ENCODE data around the gene KITLG. TPM values are rescaled to one million over a fixed set of nuclear protein-coding genes. Genes with fewer than 3 reads are reported as not detected.
A peak's percentile ranks its signal among the peaks of the same experiment; 100 is the strongest.
"Not testable (repeated sequence)": the region's sequence is repeated elsewhere in the genome, so short reads cannot be mapped to it uniquely, and the experiment has no call there.

The KITLG gene
- total RNA-seq, 4 donors from 2014 or later = 3.9 to 7.1 (median 4.6) TPM

- in situ Hi-C loops (cut with MboI; ENCODE audit: low sequenced_read_pairs in 4 of 4) = no loop called here
- ATAC-seq (peak; percentile 33 to 64), DNase-seq (peak in 1 of 2 donors; percentile 13)
- Histone ChIP-seq H3K27ac (peak overlapping the region in 2 of 4 donors; percentile 1 to 40), H3K9me3 (no peaks in the 10 kb centered on the region), H3K4me3 (no peak overlapping the region), H3K27me3 (no peaks in the 10 kb centered on the region), H3K36me3 (no peaks in the 10 kb centered on the region), H3K4me1 (peaks cover 3 to 27% of the 10 kb centered on the region in 2 donors)
- intact Hi-C loops (cut with DNase I; ENCODE audit: low total_unique reads) = no loop called here
- TF ChIP-seq POLR2A (IDR thresholded peaks at IDR 0.05) = no peak
- TF ChIP-seq CTCF (IDR thresholded peaks at IDR 0.05 in 4 of 5, conservative IDR thresholded peaks at IDR 0.05 in 1 of 5) = no peak
Measured at GRCh38 chr12:88553941-88554658, 26.2 kb downstream of the KITLG start.

- in situ Hi-C loops (cut with MboI; ENCODE audit: low sequenced_read_pairs in 4 of 4) (no loop called here), intact Hi-C loops (cut with DNase I; ENCODE audit: low total_unique reads) (no loop called here)
- ATAC-seq (no peak), DNase-seq (no peak)
- H3K4me1 ChIP-seq = peaks cover 3 to 27% of the 10 kb centered on the region in 2 donors
- H3K36me3 ChIP-seq = no peaks in the 10 kb centered on the region
- H3K4me3 ChIP-seq = no peak overlapping the region
- TF ChIP-seq POLR2A (IDR thresholded peaks at IDR 0.05) = no peak
- no peak for TF ChIP-seq CTCF (IDR thresholded peaks at IDR 0.05 in 4 of 5, conservative IDR thresholded peaks at IDR 0.05 in 1 of 5)
- H3K27me3 ChIP-seq = no peaks in the 10 kb centered on the region
- H3K27ac ChIP-seq = peak overlapping the region in 2 of 4 donors; percentile 7 to 35
- H3K9me3 ChIP-seq = no peaks in the 10 kb centered on the region
Measured at GRCh38 chr12:88552610-88553079, 27.6 kb downstream of the KITLG start.

DNA sequence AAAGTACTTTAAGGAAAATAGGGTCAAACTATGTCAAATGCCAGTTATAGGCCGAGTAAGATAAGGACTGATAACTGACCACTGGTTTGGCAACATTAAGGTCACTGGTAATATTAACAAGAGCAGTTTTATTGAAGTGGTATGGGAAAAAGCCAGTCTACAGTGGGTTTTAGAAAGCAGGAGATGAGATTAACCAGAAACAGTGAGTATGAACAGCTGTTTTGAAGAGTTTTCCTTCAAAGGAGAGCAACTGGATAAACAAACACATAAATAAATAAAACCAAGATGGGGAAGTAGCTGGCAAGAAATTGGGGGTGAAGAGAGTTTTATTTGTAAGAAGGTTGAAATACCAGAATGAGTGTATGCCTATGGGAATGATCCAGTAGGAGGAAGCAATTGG, 30.3 kb downstream of the KITLG start:
- TF ChIP-seq CTCF (IDR thresholded peaks at IDR 0.05 in 4 of 5, conservative IDR thresholded peaks at IDR 0.05 in 1 of 5) = no peak
- no peak for TF ChIP-seq POLR2A (IDR thresholded peaks at IDR 0.05)
- intact Hi-C loops (cut with DNase I; ENCODE audit: low total_unique reads) = no loop called here

DNA sequence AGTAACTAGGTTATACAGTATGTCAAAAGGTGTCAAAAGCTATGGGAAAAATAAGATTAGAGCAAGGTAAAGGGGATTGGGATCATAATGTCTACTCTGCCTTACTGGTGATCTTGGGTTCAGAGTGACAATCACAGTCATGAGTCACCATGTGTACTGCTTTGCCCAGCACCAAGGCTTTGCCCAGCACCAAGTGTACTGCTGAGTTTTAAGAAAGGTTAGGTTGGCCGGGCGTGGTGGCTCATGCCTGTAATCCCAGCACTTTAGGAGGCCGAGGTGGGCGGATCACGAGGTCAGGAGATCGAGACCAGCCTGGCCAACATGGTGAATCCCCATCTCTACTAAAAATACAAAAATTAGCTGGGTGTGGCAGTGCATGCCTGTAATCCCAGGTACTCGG, 32.3 kb downstream of the KITLG start:
- intact Hi-C loops (cut with DNase I; ENCODE audit: low total_unique reads); H3K36me3 ChIP-seq; H3K27ac ChIP-seq; in situ Hi-C loops (cut with MboI; ENCODE audit: low sequenced_read_pairs in 4 of 4); ATAC-seq; H3K4me3 ChIP-seq; DNase-seq; H3K9me3 ChIP-seq; H3K27me3 ChIP-seq: not testable (repeated sequence)
- H3K4me1 ChIP-seq = peaks cover 3 to 12% of the 10 kb centered on the region in 2 donors

More for the DNA sequence above, 30.3 kb downstream of the KITLG start:
- Histone ChIP-seq H3K9me3 (no peaks in the 10 kb centered on the region), H3K4me3 (no peak overlapping the region), H3K27ac (no peak overlapping the region), H3K36me3 (peaks cover 0 to 2% of the 10 kb centered on the region in 2 donors), H3K27me3 (no peaks in the 10 kb centered on the region), H3K4me1 (peaks cover 3 to 27% of the 10 kb centered on the region in 2 donors)
- in situ Hi-C loops (cut with MboI; ENCODE audit: low sequenced_read_pairs in 4 of 4) = no loop called here
- no peak for ATAC-seq
- DNase-seq = no peak

DNA sequence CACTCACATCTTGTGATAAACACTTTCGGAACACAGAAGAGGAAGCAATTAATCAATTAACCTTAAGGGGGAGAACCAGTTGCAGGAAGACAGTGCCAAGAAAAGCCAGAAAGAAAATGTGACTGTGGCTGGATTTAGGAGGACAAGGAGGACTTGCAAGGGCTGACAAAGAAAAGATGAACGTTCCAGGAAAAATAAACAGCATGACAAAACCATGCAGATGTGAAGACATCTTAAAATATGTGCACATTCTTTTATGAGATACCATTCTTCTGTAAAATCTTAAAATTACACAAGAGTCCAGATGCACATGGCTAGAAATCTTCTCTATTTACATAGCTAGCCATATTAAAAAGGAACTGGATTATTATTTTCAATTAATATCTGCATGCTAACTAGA, 33.4 kb downstream of the KITLG start:
- DNase-seq = no peak
- in situ Hi-C loops (cut with MboI; ENCODE audit: low sequenced_read_pairs in 4 of 4) (no loop called here), intact Hi-C loops (cut with DNase I; ENCODE audit: low total_unique reads) (no loop called here)
- peaks cover 3 to 8% of the 10 kb centered on the region in 2 donors for H3K4me1 ChIP-seq
- no peak overlapping the region for H3K4me3 ChIP-seq
- no peak overlapping the region for H3K27ac ChIP-seq
- H3K36me3 ChIP-seq = peaks cover 0 to 4% of the 10 kb centered on the region in 2 donors
- TF ChIP-seq CTCF (IDR thresholded peaks at IDR 0.05 in 4 of 5, conservative IDR thresholded peaks at IDR 0.05 in 1 of 5) = no peak
- no peak for TF ChIP-seq POLR2A (IDR thresholded peaks at IDR 0.05)
- no peaks in the 10 kb centered on the region for H3K27me3 ChIP-seq
- H3K9me3 ChIP-seq = no peaks in the 10 kb centered on the region
- no peak for ATAC-seq
